Activated T-helper 1 cell treated with anti-CD3 and anti-CD28 coated beads, Interleukin-2, amount 50 U/mL, for 16 hours (primary cell): ENCODE measurements around the gene NWD2.

ENCODE experiments used
- DNase-seq, 2 donors: peaks; one replicate each; pipeline ENCODE4 v3.0.0-alpha.2; 2020; ENCODE audit warnings: low read depth in 1 of 2, low spot score in 1 of 2

The NWD2 gene

DNA sequence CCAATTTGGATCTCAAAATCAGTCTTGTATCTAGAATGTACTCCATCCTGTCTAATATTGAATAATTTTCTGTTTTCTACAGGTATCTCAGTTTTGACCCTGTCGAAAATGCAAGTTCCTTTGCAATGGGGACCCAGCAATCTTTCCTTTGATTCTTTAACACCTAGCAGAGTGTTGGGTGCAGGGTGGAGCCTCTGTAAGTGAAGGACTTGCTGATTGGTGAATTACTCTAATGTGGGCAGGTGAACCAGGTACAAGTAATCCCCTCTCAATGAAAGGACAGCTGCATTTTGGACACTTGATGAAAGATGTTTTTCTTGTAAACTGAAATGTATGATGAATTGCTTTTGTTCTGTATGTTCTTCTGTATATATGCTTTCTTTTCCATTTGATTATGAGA is 54.9 kb downstream of the NWD2 start:
- no peak for DNase-seq

DNA sequence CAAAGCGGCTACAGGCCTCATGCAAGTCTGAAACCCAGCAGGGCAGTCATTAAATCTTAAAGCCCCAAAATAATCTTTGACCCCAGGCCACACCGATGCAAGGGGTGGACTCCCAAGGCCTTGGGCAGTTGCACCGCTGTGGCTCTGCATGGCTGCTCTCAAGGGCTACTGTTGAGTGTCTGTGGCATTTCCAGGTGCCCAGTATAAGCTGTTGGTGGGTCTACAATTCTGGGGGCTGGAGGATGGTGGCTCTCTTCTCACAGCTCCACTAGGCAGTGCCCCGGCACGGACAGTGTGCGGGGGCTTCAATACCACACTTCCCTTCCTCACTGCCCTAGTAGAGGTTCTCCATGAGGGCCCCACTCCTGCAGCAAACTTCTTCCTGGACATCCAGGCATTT is 60.1 kb downstream of the NWD2 start:
- DNase-seq, result no peak

DNA sequence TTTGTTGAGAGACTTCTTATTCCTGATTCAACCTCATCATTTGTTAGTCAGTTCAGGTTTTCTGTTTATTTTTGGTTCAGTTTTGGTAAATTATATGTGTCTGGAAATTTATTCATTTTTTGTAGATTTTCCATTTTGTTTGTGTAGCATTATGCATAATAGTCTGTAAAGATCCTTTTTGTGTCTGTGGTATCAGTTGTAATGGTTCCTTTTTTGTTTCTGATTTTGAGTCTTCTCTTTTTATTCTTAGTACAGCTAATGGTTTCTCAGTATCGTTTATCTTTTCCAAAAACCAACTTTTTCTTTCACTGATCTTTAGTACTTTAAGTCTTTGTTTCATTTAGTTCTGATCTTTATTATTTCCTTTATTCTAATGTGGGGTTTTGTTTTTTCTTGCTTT is 61.4 kb downstream of the NWD2 start:
- no peak for DNase-seq

DNA sequence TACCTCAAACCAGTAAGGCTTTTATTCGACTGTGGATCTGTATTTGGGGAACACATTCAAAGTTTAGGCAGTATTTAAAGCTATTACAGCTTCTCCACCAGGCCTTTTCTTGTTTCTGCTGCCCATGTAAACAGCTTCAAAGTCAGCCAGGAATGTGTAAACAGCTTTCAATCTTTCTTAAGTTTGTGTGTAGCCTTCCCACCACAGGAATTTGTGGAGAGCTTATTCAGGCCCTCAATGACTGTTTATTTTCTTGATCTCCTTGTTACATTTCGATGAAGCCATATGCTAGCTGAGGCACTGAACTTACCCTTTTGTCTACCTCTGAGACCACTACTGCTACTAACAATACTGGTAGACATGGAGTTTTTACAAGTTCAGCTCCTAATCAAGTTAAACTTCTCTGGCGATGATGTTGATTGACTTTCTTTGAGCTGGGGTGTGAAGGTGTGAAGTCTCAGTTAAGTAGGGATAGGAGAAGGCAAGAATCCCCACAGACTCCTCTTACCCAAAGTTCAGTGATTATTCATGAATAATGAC is 72.6 kb downstream of the NWD2 start:
- DNase-seq, result no peak

DNA sequence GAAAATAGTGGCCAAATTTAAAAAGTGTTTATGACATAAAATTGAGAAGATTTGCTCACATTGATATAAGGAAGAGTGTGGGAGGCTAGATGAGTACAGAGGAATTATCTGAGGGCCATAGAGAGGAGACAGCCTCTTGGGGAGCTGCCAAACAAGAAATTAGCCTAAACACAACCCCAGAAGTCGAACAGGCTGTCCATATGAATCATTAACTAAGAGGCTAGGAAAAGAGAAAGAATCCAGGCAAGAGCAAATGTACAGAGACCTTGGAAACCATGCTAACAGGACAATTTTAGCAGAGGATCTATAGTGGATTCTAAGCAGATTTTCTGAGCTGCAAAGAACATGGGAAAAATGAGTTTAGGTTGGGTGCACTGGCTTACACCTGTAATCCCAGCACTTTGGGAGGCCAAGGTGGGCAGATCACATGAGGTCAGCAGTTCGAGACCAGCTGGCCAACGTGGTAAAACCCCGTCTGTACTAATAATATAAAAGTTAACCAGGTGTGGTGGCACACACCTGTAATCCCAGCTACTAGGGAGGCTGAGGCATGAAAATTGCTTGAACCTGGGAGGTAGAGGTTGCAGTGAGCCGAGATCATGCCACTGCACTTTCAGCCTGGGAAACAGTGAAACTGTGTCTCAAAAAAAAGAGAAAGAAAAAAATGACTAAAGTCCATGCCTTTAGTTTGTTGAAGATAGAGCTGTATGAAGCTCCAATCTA is 76.1 kb downstream of the NWD2 start:
- DNase-seq, result no peak

DNA sequence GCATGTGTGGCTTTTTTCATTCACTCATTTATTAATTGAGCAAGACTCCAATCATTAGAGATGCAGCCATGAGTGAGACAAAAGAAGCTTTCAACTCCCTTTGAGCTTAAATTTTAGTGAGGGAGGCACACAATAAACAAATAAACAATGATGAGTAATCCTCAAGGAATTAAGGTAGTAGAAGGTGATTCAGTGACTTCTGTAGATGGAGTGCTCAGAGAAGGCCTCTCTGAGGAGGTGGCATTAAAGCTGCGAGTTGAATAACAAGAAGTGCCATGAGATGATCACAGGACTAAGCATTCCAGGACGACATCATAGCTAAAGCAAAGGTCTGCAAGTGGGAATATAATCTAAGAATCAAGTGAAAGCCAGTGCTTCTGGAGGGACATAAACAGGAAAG is 77.6 kb downstream of the NWD2 start:
- no peak for DNase-seq

DNA sequence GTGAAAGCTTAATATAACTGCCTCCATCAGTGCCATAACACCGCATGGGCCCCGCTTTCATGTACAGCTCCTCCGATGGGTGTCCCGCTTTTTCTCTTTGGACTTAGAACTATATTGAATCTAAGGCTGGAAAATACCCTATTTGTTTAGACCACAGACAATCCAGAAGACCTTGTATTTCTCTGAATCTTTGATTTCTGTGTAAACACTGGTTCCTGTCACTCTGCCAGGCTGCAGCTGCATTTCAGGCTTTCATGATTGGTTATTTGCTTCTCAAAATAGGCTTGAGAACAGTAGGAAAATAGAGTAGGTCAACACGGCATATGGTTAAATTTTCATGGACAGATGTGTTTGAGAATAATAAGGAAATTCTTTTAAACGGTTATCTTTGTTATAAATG is 80.0 kb downstream of the NWD2 start:
- DNase-seq, result no peak

DNA sequence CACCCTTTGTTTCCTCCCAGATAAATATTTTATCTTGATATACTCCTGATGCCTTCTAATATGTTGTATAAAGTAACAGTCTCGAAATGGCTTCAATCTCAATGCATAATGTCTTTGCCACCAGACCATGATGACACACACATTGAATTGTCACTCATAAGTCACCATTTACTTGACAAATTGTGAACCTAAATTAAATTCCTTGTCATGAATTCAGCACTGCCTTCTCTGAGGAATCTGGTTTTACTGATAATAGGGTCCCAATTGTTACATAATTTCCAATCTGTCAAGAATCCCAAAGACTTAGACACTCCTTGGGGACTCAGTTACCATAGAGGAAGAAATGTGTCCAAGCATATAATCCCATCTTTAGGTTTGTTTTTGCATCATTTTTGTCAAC is 82.3 kb downstream of the NWD2 start:
- no peak for DNase-seq

DNA sequence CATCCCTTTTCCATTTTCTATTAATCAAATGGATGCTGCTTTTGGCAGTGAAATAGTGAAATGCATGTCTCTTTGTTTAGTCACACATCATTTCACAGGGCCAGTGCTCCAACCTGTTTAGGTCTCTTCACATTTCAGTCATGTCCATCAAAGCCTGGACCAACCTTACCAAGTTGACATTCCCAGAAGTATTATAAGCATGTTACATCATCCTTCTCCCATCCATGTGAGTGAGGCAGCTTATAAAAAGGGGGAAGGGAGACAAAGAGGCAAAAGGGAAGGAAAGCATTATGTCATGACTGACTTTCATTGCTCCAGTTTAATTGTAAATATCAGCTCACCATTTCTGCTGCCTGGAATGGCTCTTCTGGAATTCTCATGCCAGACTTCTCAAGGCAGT is 94.4 kb downstream of the NWD2 start:
- DNase-seq, result no peak

DNA sequence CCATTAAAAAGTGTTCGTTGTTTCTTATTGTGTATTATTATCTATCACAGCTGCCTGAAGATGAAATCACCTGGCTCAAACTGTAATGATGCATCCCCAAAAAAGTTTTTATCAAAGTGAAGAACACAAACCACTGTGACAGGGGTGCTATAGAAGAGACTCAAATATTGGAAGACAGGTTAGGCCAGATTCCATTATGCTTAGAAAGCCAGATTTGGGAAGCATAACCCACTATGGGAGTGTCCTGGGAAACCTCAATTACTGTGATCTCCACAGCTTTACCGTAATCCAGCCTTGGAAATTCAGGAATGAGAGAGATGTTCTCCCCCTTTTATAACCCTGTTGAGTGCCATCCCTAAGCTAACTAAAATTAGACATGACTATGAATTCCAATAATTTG is 114.2 kb downstream of the NWD2 start:
- DNase-seq, result no peak

DNA sequence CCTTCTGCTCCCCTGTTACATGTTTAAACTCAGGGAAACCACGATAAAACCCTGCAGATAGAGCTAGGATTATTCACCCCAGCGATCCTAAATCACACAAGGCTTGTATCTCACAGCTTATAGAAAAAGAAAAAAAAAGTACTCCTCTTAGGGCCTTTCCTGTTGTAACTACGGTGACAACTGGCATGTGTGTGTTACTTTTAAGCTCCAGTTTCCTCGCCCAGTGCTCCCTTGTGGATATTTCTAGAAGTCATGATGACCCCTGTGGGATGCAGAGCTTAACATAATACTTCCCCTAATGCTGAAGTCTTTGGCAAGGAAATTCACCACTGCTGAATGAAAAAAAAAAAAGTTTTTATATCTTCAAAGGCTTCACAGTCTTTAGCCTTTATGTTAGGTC is 114.7 kb downstream of the NWD2 start:
- no peak for DNase-seq

DNA sequence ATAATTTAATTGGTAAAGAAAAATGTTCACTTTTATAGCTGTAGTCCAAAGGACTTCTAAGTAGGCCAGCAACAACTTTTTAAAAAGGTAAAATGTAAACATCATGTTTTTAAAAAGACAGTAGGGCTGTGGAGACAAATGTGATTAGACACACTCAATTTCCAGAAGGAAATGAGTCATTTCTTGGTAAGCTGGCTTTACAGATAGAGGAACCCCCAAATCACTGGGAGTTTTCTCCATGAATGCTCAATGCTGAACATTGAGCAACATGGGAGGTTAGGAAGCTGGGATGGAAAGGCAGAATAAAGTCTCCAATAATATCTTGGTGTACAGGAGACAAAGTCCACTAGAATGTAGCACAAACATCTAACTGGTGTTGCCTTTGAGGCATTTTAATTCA is 121.3 kb downstream of the NWD2 start:
- DNase-seq, result no peak

DNA sequence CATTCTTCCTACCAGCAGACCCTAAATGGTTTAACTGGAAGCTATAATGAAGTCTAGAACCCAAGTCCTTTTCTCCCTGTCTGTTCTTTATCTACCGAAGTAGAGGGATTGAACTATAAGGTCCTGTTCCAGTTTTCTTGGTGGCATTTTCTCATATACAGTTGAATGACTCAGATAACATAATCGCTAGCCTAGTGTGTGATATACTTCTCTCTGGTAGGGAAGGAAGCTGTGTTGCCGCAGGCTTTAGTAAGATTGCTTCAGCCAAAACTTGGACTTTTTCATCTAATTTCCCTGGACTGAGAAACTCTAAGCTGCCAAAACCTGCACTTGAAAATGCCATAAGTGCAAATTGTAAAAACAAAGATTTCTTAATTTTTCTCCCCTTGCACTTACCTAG is 123.4 kb downstream of the NWD2 start:
- DNase-seq, result no peak

DNA sequence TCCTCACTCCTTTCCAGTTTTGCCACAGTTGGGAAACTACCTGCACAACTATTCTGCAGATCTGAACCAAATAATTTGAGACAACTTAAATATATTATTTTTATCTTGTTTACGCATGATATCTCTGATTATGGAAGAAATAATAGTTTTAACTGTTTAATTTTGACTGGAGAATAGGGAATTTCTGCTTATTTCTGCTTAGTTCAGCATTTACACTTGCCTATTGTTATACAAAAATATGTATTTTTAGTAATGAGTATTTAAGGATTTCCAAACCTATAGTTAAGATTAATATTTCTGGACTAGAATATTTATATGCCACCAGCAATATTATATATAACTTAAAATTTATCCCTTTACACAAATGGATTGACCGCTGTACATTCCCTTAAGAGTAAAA is 125.5 kb downstream of the NWD2 start:
- no peak for DNase-seq

DNA sequence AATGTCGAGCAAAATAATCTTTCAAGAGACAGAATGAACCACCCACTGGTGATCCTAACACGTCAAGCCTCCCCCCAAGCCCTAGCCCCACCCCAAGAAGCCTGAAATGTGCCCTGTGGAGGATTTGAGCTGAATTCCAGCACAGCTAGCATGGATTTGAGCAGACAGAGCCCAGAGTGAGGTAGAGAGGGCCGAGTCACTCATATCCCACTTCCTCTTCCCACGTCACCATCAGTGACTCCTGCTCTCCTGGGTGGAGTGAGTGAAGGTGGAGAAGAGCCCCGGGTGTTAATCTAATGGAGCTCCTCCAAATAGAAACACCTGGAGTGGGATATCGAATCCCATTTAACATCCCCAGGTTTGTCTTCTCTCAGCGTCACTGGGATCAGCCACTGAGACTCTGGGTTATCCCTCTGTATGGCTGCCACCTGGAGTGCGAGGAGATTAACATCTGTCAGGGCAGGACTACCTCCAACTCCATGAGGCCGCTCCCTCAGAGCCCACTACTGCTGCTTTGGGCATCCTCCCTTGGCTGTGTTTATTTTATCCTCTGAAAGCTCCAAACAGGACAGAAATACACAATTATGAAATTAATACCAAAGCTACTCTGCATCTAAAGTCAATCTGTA is 136.6 kb downstream of the NWD2 start:
- no peak for DNase-seq

DNA sequence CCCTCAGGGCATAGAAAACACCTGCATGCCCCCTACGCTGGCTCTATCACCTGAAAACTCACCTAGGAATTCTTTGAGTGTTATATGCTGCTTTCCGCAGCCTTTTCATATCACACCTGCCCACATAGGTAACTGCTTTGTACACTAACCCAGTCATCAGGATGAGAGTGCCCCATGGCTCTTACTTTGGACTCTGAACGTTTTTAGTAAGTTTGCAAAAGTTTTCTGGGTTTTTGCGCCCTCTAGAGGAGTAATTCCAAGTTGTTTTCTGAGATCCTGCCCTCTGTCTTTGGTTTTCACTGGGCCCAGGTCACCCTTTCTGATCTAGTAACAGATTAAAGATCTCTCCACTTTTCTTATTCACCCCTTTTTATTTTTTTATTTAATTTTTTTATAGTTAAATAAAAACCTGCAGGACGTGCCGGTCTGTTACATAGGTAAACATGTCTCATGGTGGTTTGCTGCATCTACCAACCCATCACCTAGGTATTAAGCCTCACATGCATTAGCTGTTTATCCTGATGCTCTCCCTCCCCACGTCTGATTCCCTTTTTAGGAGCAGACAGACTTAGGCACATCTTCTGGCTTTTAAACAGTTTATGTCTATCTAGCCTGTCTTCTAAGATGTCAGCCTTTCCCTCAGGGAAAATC is 139.2 kb downstream of the NWD2 start:
- DNase-seq, result no peak

DNA sequence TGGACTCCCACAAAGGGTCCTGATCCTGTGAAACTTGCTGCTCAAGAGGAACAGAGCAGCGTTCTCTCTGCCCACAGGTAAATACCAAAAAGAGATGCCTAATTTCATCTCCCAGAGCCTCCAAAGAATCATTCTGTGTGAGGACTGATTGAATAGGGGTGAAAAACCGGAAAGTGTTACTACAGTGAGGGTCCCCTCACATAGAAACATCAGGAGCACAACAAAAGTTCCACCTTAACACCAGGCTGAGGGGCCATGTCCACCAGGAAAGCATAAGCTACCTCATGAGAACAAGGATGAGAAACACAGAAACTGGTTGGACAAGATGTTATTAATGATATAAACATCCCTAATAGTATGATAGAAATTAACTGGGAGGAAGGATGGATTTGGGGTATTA is 140.9 kb downstream of the NWD2 start:
- no peak for DNase-seq

DNA sequence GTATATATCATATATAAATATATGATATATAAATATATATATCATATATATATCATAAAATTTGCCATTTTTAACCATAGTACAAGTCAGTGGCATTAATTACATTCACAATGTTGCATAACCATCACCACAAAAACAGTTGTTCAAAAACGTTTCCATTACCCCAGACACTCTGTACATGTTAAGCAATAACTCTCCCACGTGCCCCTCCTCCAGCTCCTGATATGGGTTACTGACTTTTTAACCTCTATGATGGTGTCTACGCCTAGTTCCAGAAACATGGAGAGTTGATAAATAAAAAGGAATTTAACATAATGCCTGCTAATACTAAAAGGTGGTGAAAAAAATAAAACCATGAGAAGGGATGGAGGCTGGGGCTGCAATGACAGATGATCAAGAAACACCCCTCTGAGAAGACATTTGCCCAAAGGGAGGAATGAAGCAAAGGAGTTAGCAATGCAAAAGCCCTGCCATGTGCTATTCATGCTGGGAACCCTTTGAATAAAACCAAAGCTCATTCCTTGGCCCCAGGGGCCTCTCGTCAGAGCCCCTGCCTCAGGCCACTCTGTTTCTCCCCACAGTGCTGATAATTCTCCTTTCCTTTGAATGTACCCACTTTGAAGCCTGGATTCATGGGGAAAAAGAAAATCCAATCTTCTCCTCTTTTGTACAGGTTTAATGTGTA is 144.3 kb downstream of the NWD2 start:
- DNase-seq, result no peak

DNA sequence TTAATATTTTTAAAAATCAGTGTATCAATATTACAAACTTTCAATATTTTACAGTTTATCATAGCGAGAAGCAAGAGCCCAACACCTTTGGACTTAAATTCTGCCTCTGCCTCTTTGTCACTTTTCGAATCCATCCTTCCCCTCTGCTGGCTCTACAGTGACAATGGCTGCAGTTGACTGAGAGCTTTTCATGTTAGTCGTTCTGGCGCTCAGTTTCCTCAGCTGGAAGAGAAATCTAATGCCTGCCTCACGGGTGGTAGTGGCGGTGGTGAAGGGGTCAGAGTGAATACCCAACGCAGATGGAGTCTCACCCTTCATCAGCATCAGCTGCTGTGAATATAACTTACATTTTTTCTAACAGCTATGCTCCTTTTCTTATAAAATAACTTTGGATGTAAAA is 144.8 kb downstream of the NWD2 start:
- no peak for DNase-seq

DNA sequence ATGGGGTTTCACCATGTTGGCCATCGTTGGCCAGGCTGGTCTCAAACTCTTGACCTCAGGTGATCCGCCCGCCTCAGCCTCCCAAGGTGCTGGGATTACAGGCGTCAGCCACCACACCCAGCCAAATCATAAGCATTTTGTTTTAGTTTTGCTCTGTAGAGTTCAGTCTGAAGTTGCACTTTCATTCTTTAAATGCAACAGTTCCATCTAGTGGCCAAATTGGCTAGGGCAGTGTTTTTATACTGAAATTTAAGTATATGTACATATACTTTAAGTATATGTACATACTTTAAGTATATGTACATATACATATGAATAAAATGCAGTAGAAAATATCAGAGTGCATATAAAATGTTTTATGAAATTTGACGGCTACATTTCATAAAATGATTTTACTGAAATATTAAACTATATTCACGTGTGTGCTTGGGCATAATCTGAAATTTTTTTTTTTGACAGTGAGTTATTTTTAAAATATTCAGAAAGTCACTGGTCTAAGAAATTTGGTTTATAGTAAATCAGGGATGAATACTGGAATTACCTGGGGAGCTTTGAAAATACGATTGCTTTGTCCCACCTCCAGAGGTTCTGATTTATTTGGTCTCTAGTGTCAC is 145.5 kb downstream of the NWD2 start:
- DNase-seq, result no peak

DNA sequence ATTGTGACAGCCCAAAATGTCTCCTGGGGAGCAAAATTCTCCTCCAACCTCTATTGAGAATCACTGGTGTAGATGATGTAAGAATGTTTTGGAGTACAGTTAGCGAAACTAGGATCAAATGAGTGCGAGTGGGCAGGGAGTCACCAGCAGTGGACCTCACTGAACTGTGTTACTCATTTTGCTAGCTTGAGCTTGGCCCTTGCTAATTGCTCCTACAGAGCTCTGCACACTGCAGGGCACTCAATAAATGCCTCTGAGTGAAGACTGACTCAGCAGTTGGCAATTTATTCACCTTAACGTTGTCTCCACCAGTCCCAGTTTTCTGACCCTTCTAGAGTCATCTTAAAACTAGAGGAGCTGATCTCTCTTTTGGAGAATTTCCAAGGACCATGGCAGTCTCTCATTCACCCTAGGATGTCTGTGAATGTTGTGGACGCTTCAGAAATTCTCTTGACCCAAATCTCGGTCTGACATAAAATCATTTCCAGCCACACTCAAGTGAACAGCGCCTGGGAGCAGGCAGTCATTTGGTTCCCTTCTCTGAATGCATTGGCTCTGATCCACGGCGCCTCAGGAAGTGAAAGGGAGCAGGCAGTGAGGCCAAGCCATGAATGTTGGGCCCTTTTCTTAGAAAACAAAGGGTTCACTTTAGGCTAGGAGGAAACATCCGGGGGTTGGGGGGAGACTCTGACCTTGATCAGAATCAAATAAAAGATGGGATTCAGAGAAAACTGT is 148.1 kb downstream of the NWD2 start:
- DNase-seq, result no peak
